ENCODE data around the gene GDA. TPM values are rescaled to one million over a fixed set of nuclear protein-coding genes. Genes with fewer than 3 reads are reported as not detected.

GDA gene
- total RNA-seq, 2 experiments from 2014 or later: not detected

GRCh38 chr9:72226146-72226812, 77.0 kb downstream of the GDA start:
- intact Hi-C loops (cut with micrococcal nuclease): no loop called here
- no peaks in the 10 kb centered on the region for H3K4me1 Mint-ChIP-seq (ENCODE audit: low read depth)
- ChIA-PET CTCF (no interaction called here), POLR2A (no interaction called here)
- DNase-seq: no peak
- H3K4me3 Mint-ChIP-seq: no peak overlapping the region
- no peaks in the 10 kb centered on the region for H3K9me3 Mint-ChIP-seq
- H3K36me3 Mint-ChIP-seq: no peaks in the 10 kb centered on the region
- no peak overlapping the region for H3K27ac Mint-ChIP-seq
- H3K27me3 Mint-ChIP-seq: peaks cover 5% of the 10 kb centered on the region

GRCh38 chr9:72228282-72228681, 79.0 kb downstream of the GDA start:
- ChIA-PET POLR2A (no interaction called here), CTCF (no interaction called here)
- DNase-seq: no peak
- intact Hi-C loops (cut with micrococcal nuclease): no loop called here
- no peaks in the 10 kb centered on the region for H3K4me1 Mint-ChIP-seq (ENCODE audit: low read depth)
- H3K27me3 Mint-ChIP-seq: peaks cover under 1% of the 10 kb centered on the region
- no peaks in the 10 kb centered on the region for H3K9me3 Mint-ChIP-seq
- no peak overlapping the region for H3K27ac Mint-ChIP-seq
- H3K36me3 Mint-ChIP-seq: no peaks in the 10 kb centered on the region
- H3K4me3 Mint-ChIP-seq: no peak overlapping the region

GRCh38 chr9:72232778-72233177, 83.5 kb downstream of the GDA start:
- ChIA-PET CTCF (no interaction called here), POLR2A (no interaction called here)
- DNase-seq: no peak
- intact Hi-C loops (cut with micrococcal nuclease): no loop called here
- H3K4me1 Mint-ChIP-seq (ENCODE audit: low read depth): no peaks in the 10 kb centered on the region
- H3K9me3 Mint-ChIP-seq: no peaks in the 10 kb centered on the region
- no peak overlapping the region for H3K27ac Mint-ChIP-seq
- no peak overlapping the region for H3K4me3 Mint-ChIP-seq
- no peaks in the 10 kb centered on the region for H3K27me3 Mint-ChIP-seq
- no peaks in the 10 kb centered on the region for H3K36me3 Mint-ChIP-seq

GRCh38 chr9:72247549-72247948, 98.3 kb downstream of the GDA start:
- no peaks in the 10 kb centered on the region for H3K9me3 Mint-ChIP-seq
- H3K4me1 Mint-ChIP-seq (ENCODE audit: low read depth): no peaks in the 10 kb centered on the region
- H3K36me3 Mint-ChIP-seq: no peaks in the 10 kb centered on the region
- no peak for DNase-seq
- H3K27me3 Mint-ChIP-seq: peaks cover 17% of the 10 kb centered on the region
- H3K4me3 Mint-ChIP-seq: no peak overlapping the region
- ChIA-PET CTCF (interaction anchor here (1.0 to 1.6 kb wide), 3 partner anchors 31 to 209 kb away, joined by 3 to 5 read pairs (median 4); no protein-coding TSS in a partner anchor), POLR2A (no interaction called here)
- H3K27ac Mint-ChIP-seq: no peak overlapping the region
- intact Hi-C loops (cut with micrococcal nuclease): no loop called here

- H3K27me3 Mint-ChIP-seq: peaks cover 25% of the 10 kb centered on the region
- ChIA-PET CTCF (interaction anchor here (0.9 kb wide), 1 partner anchor 21 kb away, joined by 3 read pairs; no protein-coding TSS in a partner anchor), POLR2A (interaction anchor here (0.6 kb wide), 1 partner anchor 1023 kb away, joined by 3 read pairs; no protein-coding TSS in a partner anchor)
- no peaks in the 10 kb centered on the region for H3K36me3 Mint-ChIP-seq
- H3K27ac Mint-ChIP-seq: no peak overlapping the region
- intact Hi-C loops (cut with micrococcal nuclease): no loop called here
- DNase-seq: no peak
- no peaks in the 10 kb centered on the region for H3K4me1 Mint-ChIP-seq (ENCODE audit: low read depth)
- no peaks in the 10 kb centered on the region for H3K9me3 Mint-ChIP-seq
- no peak overlapping the region for H3K4me3 Mint-ChIP-seq
Measured at GRCh38 chr9:72251589-72251988, 102.3 kb downstream of the GDA start.

GRCh38 chr9:72254901-72255545, 105.8 kb downstream of the GDA start:
- no peak for DNase-seq
- CTCF ChIA-PET: interaction anchor here (0.9 kb wide), 1 partner anchor 216 kb away, joined by 3 read pairs; no protein-coding TSS in a partner anchor
- Mint-ChIP-seq H3K27me3 (peaks cover 21% of the 10 kb centered on the region), H3K4me3 (no peak overlapping the region), H3K9me3 (no peaks in the 10 kb centered on the region), H3K4me1 (ENCODE audit: low read depth) (no peaks in the 10 kb centered on the region), H3K36me3 (no peaks in the 10 kb centered on the region), H3K27ac (no peak overlapping the region)
- intact Hi-C loops (cut with micrococcal nuclease): no loop called here
- POLR2A ChIA-PET: no interaction called here

GRCh38 chr9:72255569-72255968, 106.3 kb downstream of the GDA start:
- H3K27ac Mint-ChIP-seq: no peak overlapping the region
- ChIA-PET POLR2A (no interaction called here), CTCF (interaction anchor here (0.9 kb wide), 1 partner anchor 217 kb away, joined by 3 read pairs; no protein-coding TSS in a partner anchor)
- DNase-seq: no peak
- intact Hi-C loops (cut with micrococcal nuclease): no loop called here
- no peak overlapping the region for H3K4me3 Mint-ChIP-seq
- peaks cover 18% of the 10 kb centered on the region for H3K27me3 Mint-ChIP-seq
- no peaks in the 10 kb centered on the region for H3K4me1 Mint-ChIP-seq (ENCODE audit: low read depth)
- H3K9me3 Mint-ChIP-seq: no peaks in the 10 kb centered on the region
- H3K36me3 Mint-ChIP-seq: no peaks in the 10 kb centered on the region

GRCh38 chr9:72256931-72257330, 107.7 kb downstream of the GDA start:
- CTCF ChIA-PET: interaction anchor here (2.6 kb wide), 1 partner anchor 15 kb away, joined by 9 read pairs; no protein-coding TSS in a partner anchor
- H3K27me3 Mint-ChIP-seq: peaks cover 18% of the 10 kb centered on the region
- DNase-seq: no peak
- no peaks in the 10 kb centered on the region for H3K4me1 Mint-ChIP-seq (ENCODE audit: low read depth)
- H3K4me3 Mint-ChIP-seq: no peak overlapping the region
- no peaks in the 10 kb centered on the region for H3K36me3 Mint-ChIP-seq
- no peaks in the 10 kb centered on the region for H3K9me3 Mint-ChIP-seq
- POLR2A ChIA-PET: no interaction called here
- no peak overlapping the region for H3K27ac Mint-ChIP-seq
- intact Hi-C loops (cut with micrococcal nuclease): no loop called here

- CTCF ChIA-PET: interaction anchor here (0.9 to 2.6 kb wide), 2 partner anchors 14 to 23 kb away, joined by 3 to 9 read pairs; no protein-coding TSS in a partner anchor
- Mint-ChIP-seq H3K4me1 (ENCODE audit: low read depth) (no peaks in the 10 kb centered on the region), H3K27ac (no peak overlapping the region)
Measured at GRCh38 chr9:72257814-72258213, 108.6 kb downstream of the GDA start.

GRCh38 chr9:72262063-72262462, 112.8 kb downstream of the GDA start:
- no peak for DNase-seq
- intact Hi-C loops (cut with micrococcal nuclease): no loop called here
- H3K9me3 Mint-ChIP-seq: no peaks in the 10 kb centered on the region
- H3K4me3 Mint-ChIP-seq: no peak overlapping the region
- H3K27me3 Mint-ChIP-seq: peaks cover 9% of the 10 kb centered on the region
- no peaks in the 10 kb centered on the region for H3K36me3 Mint-ChIP-seq
- ChIA-PET POLR2A (no interaction called here), CTCF (interaction anchor here (2.0 kb wide), 1 partner anchor 10 kb away, joined by 9 read pairs; no protein-coding TSS in a partner anchor)
- no peaks in the 10 kb centered on the region for H3K4me1 Mint-ChIP-seq (ENCODE audit: low read depth)
- no peak overlapping the region for H3K27ac Mint-ChIP-seq

More at GRCh38 chr9:72257814-72258213, 108.6 kb downstream of the GDA start:
- no peaks in the 10 kb centered on the region for H3K36me3 Mint-ChIP-seq
- DNase-seq: no peak
- no peak overlapping the region for H3K4me3 Mint-ChIP-seq
- peaks cover 19% of the 10 kb centered on the region for H3K27me3 Mint-ChIP-seq
- POLR2A ChIA-PET: no interaction called here
- intact Hi-C loops (cut with micrococcal nuclease): no loop called here
- H3K9me3 Mint-ChIP-seq: no peaks in the 10 kb centered on the region

- DNase-seq: no peak
- Mint-ChIP-seq H3K9me3 (no peaks in the 10 kb centered on the region), H3K36me3 (no peaks in the 10 kb centered on the region), H3K4me3 (no peak overlapping the region), H3K27me3 (peaks cover 4% of the 10 kb centered on the region), H3K4me1 (ENCODE audit: low read depth) (no peaks in the 10 kb centered on the region), H3K27ac (no peak overlapping the region)
- intact Hi-C loops (cut with micrococcal nuclease): no loop called here
- CTCF ChIA-PET: interaction anchor here (0.6 to 1.7 kb wide), 3 partner anchors 8 to 961 kb away, joined by 3 to 5 read pairs (median 5); no protein-coding TSS in a partner anchor
- POLR2A ChIA-PET: no interaction called here
Measured at GRCh38 chr9:72263572-72263971, 114.3 kb downstream of the GDA start.

GRCh38 chr9:72268961-72269360, 119.7 kb downstream of the GDA start:
- Mint-ChIP-seq H3K27me3 (no peaks in the 10 kb centered on the region), H3K36me3 (no peaks in the 10 kb centered on the region), H3K9me3 (no peaks in the 10 kb centered on the region), H3K4me3 (no peak overlapping the region), H3K4me1 (ENCODE audit: low read depth) (no peaks in the 10 kb centered on the region), H3K27ac (no peak overlapping the region)
- ChIA-PET CTCF (interaction anchor here (1.3 to 4.9 kb wide), 2 partner anchors 12 to 230 kb away, joined by 7 to 35 read pairs; no protein-coding TSS in a partner anchor), POLR2A (no interaction called here)
- no peak for DNase-seq
- intact Hi-C loops (cut with micrococcal nuclease): no loop called here
